Mammary epithelial cell (primary cell): ENCODE data around the gene HIC2.
"Not testable (repeated sequence)": the region's sequence is repeated elsewhere in the genome, so short reads cannot be mapped to it uniquely, and the experiment has no call there.

ENCODE experiments used
- CTCF ChIP-seq, 2 donors: IDR thresholded peaks in 1 of 2; conservative IDR thresholded peaks in 1 of 2; 2 replicates each; pipeline ENCODE4 v1.5.1; 2011 to 2012; ENCODE audit warnings: inconsistent platforms in 2 of 2, low read length in 2 of 2, mild to moderate bottlenecking in 2 of 2, control low read depth in 1 of 2, low read depth in 1 of 2; ENCODE audit not compliant: insufficient read depth in 1 of 2; ENCODE audit errors: extremely low read depth in 1 of 2
- EZH2 ChIP-seq: IDR thresholded peaks from 2 replicates; pipeline ENCODE4 v1.6.1; 2012; ENCODE audit warnings: low read length, inconsistent platforms, borderline replicate concordance

DNA sequence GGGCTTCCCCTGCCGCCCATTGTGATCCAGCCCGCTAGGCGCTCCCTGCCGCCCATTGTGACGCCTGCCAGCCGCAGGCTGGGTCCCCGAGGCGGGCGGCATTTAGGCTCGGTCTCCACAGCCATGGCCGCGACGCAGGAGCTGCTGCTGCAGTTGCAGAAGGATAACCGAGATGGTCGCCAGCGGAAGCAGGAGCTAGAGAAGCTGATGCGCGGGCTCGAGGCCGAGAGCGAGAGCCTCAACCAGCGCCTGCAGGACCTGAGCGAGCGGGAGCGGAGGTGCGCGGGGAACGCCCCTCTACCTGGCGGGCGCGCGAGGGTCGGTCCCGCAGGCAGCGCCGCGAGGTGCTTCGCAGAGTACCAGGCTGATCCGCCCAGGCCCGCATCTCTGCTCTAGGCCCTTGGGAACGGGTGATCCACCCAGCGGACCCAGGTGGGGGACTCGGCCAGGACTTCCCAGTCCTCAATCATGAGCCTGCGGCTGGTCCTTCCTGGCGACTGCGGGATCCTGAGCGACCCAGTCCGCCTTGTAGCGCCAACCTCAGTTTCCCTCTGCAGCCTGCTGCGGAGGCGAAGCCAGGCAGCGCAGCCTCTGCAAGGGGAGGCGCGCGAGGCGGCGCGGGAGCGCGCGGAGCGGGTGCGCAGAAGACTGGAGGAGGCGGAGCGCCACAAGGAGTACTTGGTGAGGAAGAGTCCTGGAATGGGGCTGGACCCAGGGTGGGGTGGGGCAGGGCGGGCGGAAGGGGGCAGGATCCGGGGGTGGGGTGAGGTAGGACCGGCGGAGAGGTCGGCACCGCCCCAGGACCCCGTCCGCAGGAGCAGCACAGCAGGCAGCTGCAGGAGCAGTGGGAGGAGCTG, 50.4 kb downstream of the HIC2 start, which contains the start of gene TMEM191C:
- TF ChIP-seq CTCF (conservative IDR thresholded peaks at IDR 0.05 in 1 of 2, IDR thresholded peaks at IDR 0.05 in 1 of 2; ENCODE audit: extremely low read depth in 1 of 2, insufficient read depth in 1 of 2, low read depth in 1 of 2, low read length in 2 of 2); EZH2: not testable (repeated sequence)
